Measurements from ENCODE around the gene WFS1.

The WFS1 gene

GRCh38 chr4:6301051-6301731, 31.5 kb downstream of the WFS1 start:
- ChIA-PET CTCF (interaction anchor here (0.6 kb wide), 1 partner anchor 742 kb away, joined by 3 read pairs; a partner anchor contains a TSS), POLR2A (ENCODE audit: low non-redundant PET) (no interaction called here)
- no peak for TF ChIP-seq CTCF (conservative IDR thresholded peaks at IDR 0.05; ENCODE audit: low read depth)
- DNase-seq (ENCODE audit: low spot score), result no peak
- H3K27ac ChIP-seq, result no peak overlapping the region

- POLR2A ChIA-PET (ENCODE audit: low non-redundant PET), result no interaction called here
Observed at GRCh38 chr4:6301732-6302442, 32.2 kb downstream of the WFS1 start.

GRCh38 chr4:6302869-6303268, 33.2 kb downstream of the WFS1 start:
- DNase-seq (ENCODE audit: low spot score), result no peak
- ChIA-PET CTCF (no interaction called here), POLR2A (ENCODE audit: low non-redundant PET) (no interaction called here)
- no peak for TF ChIP-seq CTCF (conservative IDR thresholded peaks at IDR 0.05; ENCODE audit: low read depth)
- no peak overlapping the region for H3K27ac ChIP-seq

More at GRCh38 chr4:6301732-6302442, 32.2 kb downstream of the WFS1 start:
- H3K27ac ChIP-seq, result no peak overlapping the region
- no peak for TF ChIP-seq CTCF (conservative IDR thresholded peaks at IDR 0.05; ENCODE audit: low read depth)
- CTCF ChIA-PET, result no interaction called here
- DNase-seq (ENCODE audit: low spot score), result no peak

- DNase-seq (ENCODE audit: low spot score), result no peak
- ChIA-PET CTCF (no interaction called here), POLR2A (ENCODE audit: low non-redundant PET) (no interaction called here)
- TF ChIP-seq CTCF (conservative IDR thresholded peaks at IDR 0.05; ENCODE audit: low read depth), result no peak
- H3K27ac ChIP-seq, result no peak overlapping the region
Observed at GRCh38 chr4:6303943-6304342, 34.3 kb downstream of the WFS1 start.

- POLR2A ChIA-PET (ENCODE audit: low non-redundant PET), result no interaction called here
- H3K27ac ChIP-seq, result no peak overlapping the region
- no peak for DNase-seq (ENCODE audit: low spot score)
- no peak for TF ChIP-seq CTCF (conservative IDR thresholded peaks at IDR 0.05; ENCODE audit: low read depth)
- CTCF ChIA-PET, result no interaction called here
Observed at GRCh38 chr4:6306299-6306698, 36.6 kb downstream of the WFS1 start.

- CTCF ChIA-PET, result no interaction called here
Observed at GRCh38 chr4:6307230-6307629, 37.6 kb downstream of the WFS1 start.

More at GRCh38 chr4:6307230-6307629, 37.6 kb downstream of the WFS1 start:
- no peak for TF ChIP-seq CTCF (conservative IDR thresholded peaks at IDR 0.05; ENCODE audit: low read depth)
- POLR2A ChIA-PET (ENCODE audit: low non-redundant PET), result no interaction called here
- no peak for DNase-seq (ENCODE audit: low spot score)
- no peak overlapping the region for H3K27ac ChIP-seq
